Right ventricle myocardium superior (tissue), 1 donor: ENCODE results near the gene NAT9. TPM values are rescaled to one million over a fixed set of nuclear protein-coding genes. Genes with fewer than 3 reads are reported as not detected.
A peak's percentile ranks its signal among the peaks of the same experiment; 100 is the strongest.

Experiments
- ATAC-seq: fragments of 200-7000 bp; cut with Tn5 transposase; one replicate; pipeline ENCODE4 v1.9.1; 2020; ENCODE audit warnings: mild to moderate bottlenecking; ENCODE audit not compliant: poor library complexity
- DNase-seq: peaks from one replicate; pipeline ENCODE4 v3.0.0-alpha.2; 2020
- intact Hi-C: fragments of 100-400 bp; cut with DNase I; formaldehyde crosslinking; loops from one replicate; pipeline ENCODE4 v1.11.2; 2022
- total RNA-seq: library from RNA; stranded (reverse); fragmentation: NEBNext Ultra II Directional; extraction: Animal tissue kit (Norgen Biotek cat#: 25700); gene quantifications from one replicate; pipeline ENCODE4 v1.2.1, GENCODE V29; 2021
- donor health status: DM: no; HTN: yes; CAD: no; lungs with severe emphysema.

NAT9 gene
- total RNA-seq, 1 donor from 2014 or later: 18.6 TPM

DNA sequence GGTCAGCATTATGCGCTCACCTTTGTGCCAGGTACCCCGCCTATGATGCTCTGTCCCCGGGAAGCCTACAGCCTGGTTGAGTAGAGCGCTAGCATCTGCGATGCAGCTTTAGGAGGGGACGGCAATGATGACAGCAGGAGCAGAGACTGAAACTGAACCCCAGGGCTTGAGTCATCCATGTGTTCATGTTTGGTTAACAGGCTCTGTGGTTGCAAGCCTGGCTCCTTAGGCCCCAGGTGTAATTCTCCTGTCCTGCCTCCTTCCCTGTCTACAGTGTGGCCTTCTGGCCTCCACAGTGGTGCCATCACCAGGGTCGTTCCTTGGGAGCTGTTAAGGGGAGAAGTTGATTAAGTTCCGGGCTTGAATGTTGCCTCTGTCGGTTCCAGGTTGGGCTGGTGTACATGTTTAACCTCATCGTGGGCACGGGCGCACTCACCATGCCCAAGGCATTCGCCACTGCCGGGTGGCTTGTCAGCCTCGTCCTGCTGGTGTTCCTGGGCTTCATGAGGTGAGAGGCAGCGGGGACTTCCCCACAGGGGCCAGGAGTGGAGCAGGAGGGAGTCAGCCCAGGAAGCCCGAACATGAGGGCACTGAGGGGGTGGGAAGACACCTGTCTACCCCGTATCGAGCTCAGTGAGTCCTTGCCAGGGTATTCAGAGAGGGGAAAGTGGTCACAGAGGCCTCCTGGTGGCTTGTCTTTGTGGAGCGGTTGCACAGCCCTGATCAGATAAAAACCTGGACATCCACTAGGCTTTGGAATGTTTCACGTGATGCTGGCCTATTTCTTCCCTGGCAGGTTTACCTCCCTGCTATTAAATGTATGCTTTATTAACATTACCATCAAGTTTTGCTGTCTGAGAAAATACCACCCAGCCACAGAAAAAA is 9.2 kb upstream of the NAT9 start:
- intact Hi-C loops: no loop called here
- DNase-seq: no peak
- ATAC-seq: no peak

DNA sequence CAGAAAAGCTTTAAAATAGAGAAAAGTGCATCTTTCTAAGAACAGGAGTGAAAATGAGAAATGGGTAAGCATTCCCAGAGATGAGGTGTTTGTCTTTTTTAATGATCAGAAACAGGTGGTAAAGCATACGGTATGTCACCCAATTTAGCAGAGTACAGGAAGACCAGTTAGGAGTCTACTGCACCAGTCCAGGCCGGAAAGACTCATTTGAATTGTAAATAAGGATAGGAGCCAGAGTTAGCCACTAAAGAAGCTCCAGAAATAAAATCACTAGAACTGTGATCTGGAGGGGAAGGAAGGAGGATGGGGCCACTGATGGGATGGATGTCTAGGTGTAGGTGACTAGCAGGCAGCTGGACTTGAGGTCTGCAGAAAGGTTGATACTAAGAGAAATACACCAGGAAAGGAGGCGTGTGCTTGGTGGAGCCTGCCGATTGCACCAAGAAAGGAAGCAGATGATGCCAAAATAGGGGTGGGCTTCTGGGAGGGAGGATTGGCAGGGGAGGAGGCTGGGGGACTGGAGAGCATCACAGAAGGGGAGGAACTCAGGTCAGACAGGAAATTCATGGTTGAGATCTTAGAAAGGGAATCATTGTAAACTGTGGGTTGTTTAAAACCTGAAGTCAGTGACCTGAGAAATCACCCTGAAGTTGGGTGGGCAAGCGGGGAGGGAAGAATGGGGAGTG is 8.1 kb upstream of the NAT9 start:
- intact Hi-C loops: no loop called here
- DNase-seq (no peak), ATAC-seq (no peak)

GRCh38 chr17:74782571-74782970 is 6.4 kb upstream of the NAT9 start:
- DNase-seq: no peak
- intact Hi-C loops: no loop called here
- no peak for ATAC-seq

DNA sequence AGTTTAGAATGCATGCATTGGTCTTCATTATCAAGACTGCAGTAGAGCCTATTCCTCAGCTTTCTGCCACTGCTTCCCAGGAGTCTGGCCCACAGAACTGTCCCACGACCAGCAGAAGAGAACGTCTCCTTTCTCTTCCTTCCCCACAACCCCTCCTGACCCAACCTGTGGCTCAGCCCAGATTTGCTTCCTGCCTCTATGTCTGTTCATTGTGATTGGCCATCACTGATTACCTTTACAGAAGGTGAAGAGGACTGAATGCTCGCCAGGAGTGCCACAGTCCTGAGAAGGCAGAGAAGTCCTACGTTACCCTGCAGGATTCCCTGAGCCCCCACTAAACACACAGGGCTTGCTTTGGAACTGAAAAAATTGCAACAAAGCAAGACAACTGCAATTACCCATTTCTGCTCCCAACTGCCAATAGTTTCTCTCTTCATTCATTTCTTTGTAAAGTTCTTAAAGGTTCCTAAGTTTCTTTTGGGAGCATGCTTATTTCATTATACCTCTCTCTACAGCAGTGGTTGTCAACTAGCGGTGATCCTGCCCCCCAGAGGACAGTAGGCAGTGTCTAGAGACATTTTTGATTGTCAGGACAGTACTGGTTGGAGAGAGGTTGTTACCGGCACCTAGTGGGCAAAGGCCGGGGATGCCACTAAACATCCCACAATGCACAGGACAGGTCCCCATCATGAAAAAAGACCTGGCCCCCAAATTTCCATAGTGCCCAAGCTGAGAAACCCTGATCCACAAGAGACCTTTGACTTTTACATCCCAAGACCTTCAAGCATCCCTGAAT is 4.5 kb upstream of the NAT9 start:
- intact Hi-C loops: no loop called here

DNA sequence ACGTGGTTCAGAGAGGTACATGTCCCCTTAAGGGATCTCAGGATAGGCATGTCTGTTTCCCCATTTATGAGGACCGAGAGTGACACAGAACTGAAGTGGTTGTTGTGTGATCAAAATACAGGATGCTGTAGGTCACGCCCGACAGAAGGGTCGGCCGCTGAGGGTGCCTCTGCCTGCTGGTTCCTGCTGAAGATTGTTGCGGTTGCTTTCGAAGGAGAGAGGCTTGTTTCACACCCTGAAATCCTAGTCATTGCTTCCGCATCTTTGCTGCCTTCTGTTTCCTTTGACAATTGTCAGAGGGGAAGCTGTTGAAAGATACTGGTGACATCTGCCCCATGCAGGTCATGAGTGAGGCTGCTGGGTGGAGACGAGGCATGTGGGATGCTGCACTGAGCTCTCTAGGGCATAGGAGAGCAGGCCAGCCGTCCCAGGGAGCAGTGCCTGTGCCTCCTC is 3.8 kb upstream of the NAT9 start:
- DNase-seq (peak; percentile 77), ATAC-seq (peak; percentile 20)
- intact Hi-C loops: no loop called here

More for the DNA sequence above, 4.5 kb upstream of the NAT9 start:
- DNase-seq (no peak), ATAC-seq (no peak)

- ATAC-seq (no peak), DNase-seq (no peak)
- intact Hi-C loops: no loop called here
These were observed 3.4 kb upstream of the NAT9 start for GRCh38 chr17:74779501-74779900.

DNA sequence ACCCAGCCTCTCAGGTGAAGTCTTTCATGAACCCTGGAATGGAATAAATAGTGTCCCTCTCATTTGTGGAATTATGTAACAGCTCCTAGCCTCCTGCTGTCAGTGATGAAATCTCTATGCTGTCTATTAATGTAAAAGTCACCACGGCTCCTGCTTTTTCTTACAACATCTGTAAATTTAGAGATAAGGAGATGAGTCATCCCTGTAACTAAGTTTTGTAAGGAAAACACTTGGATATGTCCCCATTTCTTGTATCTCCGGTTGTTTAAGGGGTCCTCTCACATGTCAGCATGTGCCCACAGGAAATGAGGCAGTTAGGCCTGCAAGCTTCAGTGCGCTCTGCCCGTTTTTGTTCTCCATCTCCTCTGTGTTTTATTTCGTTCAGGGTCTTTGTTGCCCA is 2.8 kb upstream of the NAT9 start:
- ATAC-seq (no peak), DNase-seq (no peak)
- intact Hi-C loops: no loop called here

GRCh38 chr17:74777901-74778515 is 1.9 kb upstream of the NAT9 start:
- no peak for DNase-seq
- intact Hi-C loops: loop anchor here (2.0 kb wide), 1 partner anchor 35 kb away; no protein-coding TSS in a partner anchor
- no peak for ATAC-seq

GRCh38 chr17:74776990-74777389 is 845 bp upstream of the NAT9 start:
- no peak for ATAC-seq
- DNase-seq: no peak
- intact Hi-C loops: loop anchor here (2.0 kb wide), 1 partner anchor 34 kb away; no protein-coding TSS in a partner anchor

- DNase-seq (no peak), ATAC-seq (no peak)
- intact Hi-C loops: loop anchor here (2.0 kb wide), 1 partner anchor 33 kb away; no protein-coding TSS in a partner anchor
These were observed 619 bp downstream of the NAT9 start for GRCh38 chr17:74775409-74776043.

DNA sequence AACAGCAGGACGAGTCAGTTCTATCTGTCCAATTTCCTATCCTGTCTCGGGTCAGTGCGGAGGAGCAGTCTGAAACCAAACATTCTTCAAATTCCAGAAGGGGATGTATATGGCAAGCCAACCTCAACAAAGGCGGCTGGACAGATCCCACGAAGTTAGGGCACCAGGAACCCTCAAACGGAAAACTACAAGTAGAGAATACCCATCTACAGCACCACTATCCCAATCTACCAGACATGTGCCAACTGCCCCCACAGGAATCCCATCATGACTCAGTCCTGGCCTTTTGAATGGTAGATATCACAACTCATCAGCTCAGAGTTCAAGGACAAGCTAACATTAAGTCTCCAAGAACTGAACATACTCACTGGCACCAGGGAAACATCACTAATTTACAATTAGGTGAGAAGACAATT is 2.3 kb downstream of the NAT9 start:
- intact Hi-C loops: no loop called here
- ATAC-seq (no peak), DNase-seq (no peak)

DNA sequence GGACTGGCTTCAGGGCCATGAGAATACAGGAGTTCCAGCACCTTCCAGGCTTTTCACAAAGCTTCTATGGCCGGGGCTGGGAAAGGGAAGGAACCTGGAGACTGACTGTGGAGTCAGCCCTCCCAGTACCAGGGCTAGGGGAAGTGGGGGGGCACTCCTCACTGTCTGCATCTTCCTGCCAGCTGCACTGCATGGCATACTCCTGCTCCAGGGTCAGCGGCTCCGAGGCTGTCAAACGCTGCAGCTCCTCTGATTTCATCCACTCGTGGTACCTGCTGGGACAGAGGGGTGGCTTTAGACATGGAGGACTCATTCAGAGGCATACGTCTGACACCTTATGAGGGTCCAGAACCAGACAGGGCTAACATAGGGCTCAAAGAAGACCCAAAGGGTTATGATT is 2.7 kb downstream of the NAT9 start:
- intact Hi-C loops: no loop called here
- no peak for DNase-seq
- no peak for ATAC-seq

GRCh38 chr17:74772053-74772452 is 4.1 kb downstream of the NAT9 start:
- ATAC-seq (no peak), DNase-seq (no peak)
- intact Hi-C loops: no loop called here

- ATAC-seq: no peak
- no peak for DNase-seq
- intact Hi-C loops: loop anchor here (2.0 kb wide), 1 partner anchor 27 kb away; no protein-coding TSS in a partner anchor
These were observed 4.7 kb downstream of the NAT9 start for GRCh38 chr17:74771319-74771914.

GRCh38 chr17:74770498-74771318 is 5.4 kb downstream of the NAT9 start:
- DNase-seq (peak; percentile 74), ATAC-seq (peak; percentile 73)
- intact Hi-C loops: loop anchor here (2.0 kb wide), 1 partner anchor 26 kb away; no protein-coding TSS in a partner anchor

GRCh38 chr17:74769856-74770497 is 6.2 kb downstream of the NAT9 start:
- ATAC-seq (no peak), DNase-seq (no peak)
- intact Hi-C loops: loop anchor here (2.0 kb wide), 1 partner anchor 25 kb away; no protein-coding TSS in a partner anchor
